NT2/D1 (cell line): ENCODE results near the gene ITPRIPL2.

Experiments
- DNase-seq: peaks from one replicate; pipeline ENCODE4 v3.0.0-alpha.2; 2011; ENCODE audit warnings: low read depth, low spot score
- H3K27me3 ChIP-seq: 2 replicates; pipeline ENCODE4 v1.6.0; 2011; ENCODE audit warnings: mild to moderate bottlenecking; ENCODE audit not compliant: insufficient read length, insufficient read depth
- H3K36me3 ChIP-seq: 2 replicates; pipeline ENCODE4 v1.6.1; 2011; ENCODE audit warnings: mild to moderate bottlenecking, low read length, mixed read lengths; ENCODE audit not compliant: insufficient read depth, insufficient read length
- H3K4me1 ChIP-seq: 2 replicates; pipeline ENCODE4 v1.5.1; 2011; ENCODE audit not compliant: insufficient read depth, insufficient read length
- H3K4me3 ChIP-seq: 2 replicates; pipeline ENCODE4 v1.5.1; 2011; ENCODE audit warnings: low read depth; ENCODE audit not compliant: insufficient read length
- H3K9ac ChIP-seq: 2 replicates; pipeline ENCODE4 v1.6.0; 2011; ENCODE audit warnings: low read depth; ENCODE audit not compliant: insufficient read length
- H3K9me3 ChIP-seq: 2 replicates; pipeline ENCODE4 v1.5.1; 2011; ENCODE audit warnings: mild to moderate bottlenecking, low read length; ENCODE audit not compliant: insufficient read depth
- SUZ12 ChIP-seq: IDR thresholded peaks from 2 replicates; pipeline ENCODE4 v1.6.1; 2011; ENCODE audit not compliant: insufficient read length, insufficient read depth; ENCODE audit errors: extremely low read depth
- YY1 ChIP-seq: IDR thresholded peaks from 2 replicates; pipeline ENCODE4 v1.6.1; 2011; ENCODE audit not compliant: insufficient read length, insufficient read depth
- ZNF274 ChIP-seq: IDR thresholded peaks from 2 replicates; pipeline ENCODE4 v1.6.1; 2011; ENCODE audit warnings: mild to moderate bottlenecking, low read depth, low read length

Gene ITPRIPL2

GRCh38 chr16:19115148-19116021 is 1.6 kb downstream of the ITPRIPL2 start:
- Histone ChIP-seq H3K9me3 (no peaks in the 10 kb centered on the region; the same call in 1 of the 2 replicates), H3K36me3 (peaks cover 43% of the 10 kb centered on the region), H3K4me1 (peaks cover 9% of the 10 kb centered on the region), H3K9ac (peak overlapping the region; percentile 93), H3K4me3 (no peak overlapping the region), H3K27me3 (peaks cover 3% of the 10 kb centered on the region)
- TF ChIP-seq SUZ12 (no peak), ZNF274 (no peak), YY1 (no peak)
- no peak for DNase-seq

GRCh38 chr16:19116711-19117449 is 3.1 kb downstream of the ITPRIPL2 start:
- no peak overlapping the region for H3K9ac ChIP-seq
- H3K36me3 ChIP-seq: peaks cover 51% of the 10 kb centered on the region
- H3K4me1 ChIP-seq: peaks cover 9% of the 10 kb centered on the region
- TF ChIP-seq ZNF274: no peak
- TF ChIP-seq YY1: no peak
- no peak for TF ChIP-seq SUZ12
- no peaks in the 10 kb centered on the region; the same call in 1 of the 2 replicates for H3K9me3 ChIP-seq
- no peak for DNase-seq
- peaks cover 3% of the 10 kb centered on the region for H3K27me3 ChIP-seq
- no peak overlapping the region for H3K4me3 ChIP-seq

GRCh38 chr16:19118938-19119431 is 5.2 kb downstream of the ITPRIPL2 start:
- no peak overlapping the region for H3K4me3 ChIP-seq
- no peak overlapping the region for H3K9ac ChIP-seq
- no peak for DNase-seq
- TF ChIP-seq SUZ12: no peak
- no peak for TF ChIP-seq ZNF274
- H3K36me3 ChIP-seq: peaks cover 54% of the 10 kb centered on the region
- no peaks in the 10 kb centered on the region; the same call in 1 of the 2 replicates for H3K9me3 ChIP-seq
- H3K4me1 ChIP-seq: peaks cover 7% of the 10 kb centered on the region
- peaks cover 3% of the 10 kb centered on the region for H3K27me3 ChIP-seq

- Histone ChIP-seq H3K36me3 (peaks cover 53% of the 10 kb centered on the region), H3K4me1 (peaks cover 7% of the 10 kb centered on the region), H3K4me3 (no peak overlapping the region), H3K27me3 (peaks cover 3% of the 10 kb centered on the region), H3K9me3 (no peaks in the 10 kb centered on the region; the same call in 1 of the 2 replicates), H3K9ac (no peak overlapping the region)
- no peak for TF ChIP-seq SUZ12
- no peak for TF ChIP-seq YY1
- TF ChIP-seq ZNF274: no peak
- no peak for DNase-seq
These were observed 5.8 kb downstream of the ITPRIPL2 start for GRCh38 chr16:19119564-19119963.

- Histone ChIP-seq H3K9ac (no peak overlapping the region), H3K4me3 (no peak overlapping the region), H3K36me3 (peaks cover 19% of the 10 kb centered on the region), H3K27me3 (no peaks in the 10 kb centered on the region), H3K9me3 (peaks cover 14% of the 10 kb centered on the region), H3K4me1 (peaks cover 2% of the 10 kb centered on the region)
- no peak for TF ChIP-seq ZNF274
- TF ChIP-seq SUZ12: no peak
- no peak for TF ChIP-seq YY1
- no peak for DNase-seq
These were observed 9.9 kb downstream of the ITPRIPL2 start for GRCh38 chr16:19123535-19124178.

- TF ChIP-seq ZNF274 (no peak), YY1 (no peak), SUZ12 (no peak)
These were observed 12.5 kb downstream of the ITPRIPL2 start for GRCh38 chr16:19126300-19126699.

GRCh38 chr16:19127205-19127604 is 13.4 kb downstream of the ITPRIPL2 start:
- peaks cover 14% of the 10 kb centered on the region for H3K9me3 ChIP-seq
- peaks cover 3% of the 10 kb centered on the region for H3K36me3 ChIP-seq
- H3K27me3 ChIP-seq: no peaks in the 10 kb centered on the region
- no peak overlapping the region for H3K9ac ChIP-seq
- DNase-seq: no peak
- H3K4me1 ChIP-seq: peaks cover 11% of the 10 kb centered on the region
- H3K4me3 ChIP-seq: no peak overlapping the region
- TF ChIP-seq YY1 (no peak), SUZ12 (no peak), ZNF274 (no peak)

More at GRCh38 chr16:19126300-19126699, 12.5 kb downstream of the ITPRIPL2 start:
- Histone ChIP-seq H3K36me3 (peaks cover 3% of the 10 kb centered on the region), H3K4me3 (no peak overlapping the region), H3K4me1 (peaks cover 6% of the 10 kb centered on the region), H3K9me3 (peaks cover 14% of the 10 kb centered on the region), H3K27me3 (no peaks in the 10 kb centered on the region), H3K9ac (no peak overlapping the region)
- no peak for DNase-seq
